Aortic smooth muscle cell (primary cell): ENCODE measurements around the gene CDY2A. TPM values are rescaled to one million over a fixed set of nuclear protein-coding genes. Genes with fewer than 3 reads are reported as not detected.

ENCODE experiments used
- total RNA-seq: library from RNA; depleted of rRNA; stranded (reverse); fragments of >200 nt; gene quantifications from 2 replicates; pipeline ENCODE4 v1.2.3, GENCODE V29; 2014

The CDY2A gene
- total RNA-seq, result not detected in 2 replicates

GRCh38 chrY:18025487-18025886, at the start of gene CDY2A:
TSS of gene CDY2A (plus strand) at chrY:18025787. CDS start at chrY:18026115, 328 bp downstream.

Other genes with a start within 250 kb of the CDY2A start
- not detected in 2 replicates for gene CDY2B, start 145.6 kb upstream of the CDY2A start, total RNA-seq